Stimulated activated CD8-positive, alpha-beta memory T cell treated with anti-CD3 and anti-CD28 coated beads, Interleukin-2, amount 100 ng/mL, for 48 hours (primary cell): ENCODE results near the gene IMMP1L.
"Not testable (repeated sequence)": the region's sequence is repeated elsewhere in the genome, so short reads cannot be mapped to it uniquely, and the experiment has no call there.

Experiments
- DNase-seq, 2 donors: peaks; one replicate each; pipeline ENCODE4 v3.0.0-alpha.2; 2020; ENCODE audit warnings: low read depth in 2 of 2

IMMP1L gene, protein sequence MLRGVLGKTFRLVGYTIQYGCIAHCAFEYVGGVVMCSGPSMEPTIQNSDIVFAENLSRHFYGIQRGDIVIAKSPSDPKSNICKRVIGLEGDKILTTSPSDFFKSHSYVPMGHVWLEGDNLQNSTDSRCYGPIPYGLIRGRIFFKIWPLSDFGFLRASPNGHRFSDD

DNA sequence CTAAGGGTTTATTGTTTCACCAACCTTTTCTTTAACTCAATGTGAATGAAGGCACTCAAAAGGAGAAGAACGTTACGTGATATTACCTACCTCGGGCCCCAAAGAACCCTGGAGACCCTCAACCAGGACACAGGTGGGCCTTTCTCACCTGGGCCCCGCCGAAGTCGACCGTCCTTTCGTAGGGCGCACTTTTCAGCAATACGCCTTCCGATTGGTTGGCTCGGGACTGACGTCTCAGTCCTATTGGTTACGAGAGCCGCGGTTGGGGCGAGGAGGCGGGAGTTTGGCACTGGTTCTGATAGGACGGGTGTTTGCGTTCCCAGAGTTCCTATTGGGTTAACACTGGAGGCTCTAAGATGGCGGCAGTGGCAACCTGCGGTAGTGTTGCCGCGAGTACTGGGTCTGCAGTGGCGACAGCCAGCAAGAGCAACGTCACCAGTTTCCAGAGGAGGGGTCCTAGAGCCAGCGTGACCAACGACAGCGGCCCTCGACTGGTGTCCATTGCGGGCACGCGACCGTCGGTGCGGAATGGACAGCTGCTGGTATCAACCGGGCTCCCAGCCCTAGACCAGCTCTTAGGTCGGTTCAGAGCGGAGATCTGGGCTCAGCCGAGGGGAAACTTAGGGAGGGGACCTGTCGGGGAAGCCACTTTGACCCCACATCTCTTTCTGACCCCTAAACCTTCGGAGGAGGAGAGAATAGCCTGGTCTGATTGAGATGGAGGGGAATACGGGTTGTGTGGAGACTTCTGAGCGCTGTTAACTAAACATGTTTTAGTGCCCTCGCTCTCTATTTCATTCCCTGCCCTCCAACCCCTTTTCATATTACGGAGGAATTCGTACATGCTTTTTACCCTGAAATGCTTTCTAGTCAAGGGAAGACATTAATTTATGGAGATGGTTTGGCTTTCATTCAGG, at the start of gene IMMP1L, which contains the start of gene ELP4:
Gene IMMP1L (minus strand): TSS at position 194 of the 917 bp plus-strand sequence. CDS start 46,346 bp downstream, outside the sequence.
Gene ELP4 (plus strand): TSS at position 339 of the 917 bp plus-strand sequence. CDS start 18 bp downstream, at position 357.
- peak; percentile 78 to 91 for DNase-seq

DNA sequence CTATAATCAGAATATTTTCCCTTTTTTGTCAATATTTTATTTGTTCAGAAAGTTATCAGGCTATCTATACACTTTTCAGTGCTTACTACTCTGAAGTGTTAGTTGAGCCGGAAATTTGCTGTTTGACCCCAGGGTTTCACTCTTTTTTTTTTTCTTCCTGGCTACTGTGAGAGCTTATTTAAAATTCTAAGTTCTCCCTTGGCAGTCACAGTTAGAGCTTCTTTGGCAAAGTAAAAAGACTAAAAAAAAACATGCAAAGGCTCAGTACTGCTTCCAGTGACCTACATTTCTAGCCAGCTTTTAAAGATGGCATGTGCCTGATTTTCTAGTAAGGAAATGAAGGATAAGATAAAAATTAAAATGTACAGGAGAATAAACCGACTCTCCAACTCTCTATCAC, 48.6 kb upstream of the IMMP1L start:
- DNase-seq = no peak

DNA sequence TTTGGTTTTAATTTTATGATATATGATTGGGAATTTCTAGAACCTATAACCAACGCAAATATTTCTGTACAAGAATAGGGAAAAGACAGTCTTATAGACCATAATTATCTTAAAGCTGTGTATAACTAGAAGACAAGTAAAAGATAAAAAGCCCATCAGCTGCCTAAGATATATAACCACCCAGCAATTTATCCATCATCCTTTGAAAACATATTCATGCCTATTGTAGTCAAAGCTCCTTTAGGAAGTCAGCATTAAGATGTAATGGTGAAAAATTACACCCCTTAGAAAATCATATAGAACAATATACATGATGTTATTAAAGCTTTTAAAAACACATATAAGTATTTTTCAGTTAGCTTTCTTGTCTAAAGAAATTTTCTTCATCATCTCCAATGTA, 46.5 kb upstream of the IMMP1L start:
- DNase-seq = no peak

DNA sequence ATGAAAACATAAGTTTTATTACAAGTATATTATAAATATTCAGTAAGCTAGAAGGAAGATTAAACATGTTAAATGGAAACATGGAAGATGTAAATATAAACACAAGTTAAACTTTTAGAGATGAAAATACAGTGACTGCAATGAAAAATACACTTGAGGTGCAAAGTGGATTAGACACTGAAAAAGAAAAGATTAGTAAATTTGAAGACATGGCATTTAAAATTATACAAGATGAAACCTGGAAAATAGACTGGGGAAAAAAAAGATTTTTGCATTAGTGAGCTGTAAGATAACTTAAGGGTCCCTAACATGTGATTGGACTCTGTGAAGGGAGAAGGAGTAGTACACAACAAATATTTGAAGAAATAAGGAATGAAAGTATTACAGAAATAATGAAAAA, 33.4 kb upstream of the IMMP1L start:
- no peak for DNase-seq

DNA sequence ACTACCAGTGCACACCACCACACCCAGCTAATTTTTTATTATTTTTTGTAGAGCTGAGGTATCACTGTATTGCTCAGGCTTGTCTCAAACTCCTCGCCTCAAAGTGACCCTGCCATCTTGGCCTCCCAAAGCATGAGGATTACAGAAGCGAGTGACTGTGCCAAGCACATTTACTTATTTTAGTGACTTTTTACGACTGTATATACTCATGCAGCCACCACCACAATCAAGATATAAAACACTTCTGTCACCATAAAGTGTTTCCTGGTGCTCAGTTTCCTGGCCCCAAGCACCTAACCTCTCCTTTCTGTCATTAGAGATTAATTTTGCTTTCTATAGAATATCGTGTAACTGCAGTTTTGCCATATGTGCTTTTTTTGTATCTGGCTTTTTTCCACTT, 26.1 kb upstream of the IMMP1L start:
- DNase-seq = no peak

DNA sequence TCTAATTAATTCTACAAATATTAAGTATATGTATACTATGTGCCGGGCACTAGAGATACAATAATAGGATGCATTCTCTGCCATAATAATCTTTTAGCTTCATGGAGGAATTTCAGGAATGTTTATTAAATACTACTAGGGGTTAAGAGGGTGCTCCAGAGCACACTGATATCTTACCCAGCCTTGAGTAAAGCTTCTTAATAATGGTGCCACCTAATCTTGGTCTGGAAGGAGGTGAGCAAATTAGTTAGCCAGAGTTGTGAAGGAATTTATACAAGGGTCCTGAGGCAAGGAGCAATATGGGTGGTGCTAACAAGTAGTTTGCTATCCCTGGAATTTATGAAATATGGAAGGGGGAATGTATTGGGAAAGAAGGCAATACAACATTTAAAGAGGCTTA, 21.9 kb upstream of the IMMP1L start:
- no peak for DNase-seq

DNA sequence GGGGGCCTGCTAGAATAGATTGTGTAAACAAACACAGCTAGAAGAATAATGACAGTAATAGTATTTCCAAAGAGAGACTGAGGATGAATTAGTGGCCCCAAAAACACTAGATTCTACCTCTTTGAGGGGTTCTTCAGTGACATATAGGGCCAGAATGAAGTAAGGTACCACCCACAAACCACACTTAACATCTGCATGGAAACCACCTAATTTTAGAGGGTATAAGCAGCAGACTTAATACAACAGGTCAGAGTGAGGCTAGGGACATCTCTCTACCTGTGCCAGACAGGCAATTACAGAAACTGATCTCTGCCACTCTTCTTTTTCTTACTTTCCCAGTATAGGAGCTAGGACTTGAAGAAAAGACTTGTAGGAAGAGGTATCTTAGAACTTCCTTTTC, 20.3 kb upstream of the IMMP1L start:
- DNase-seq = no peak

DNA sequence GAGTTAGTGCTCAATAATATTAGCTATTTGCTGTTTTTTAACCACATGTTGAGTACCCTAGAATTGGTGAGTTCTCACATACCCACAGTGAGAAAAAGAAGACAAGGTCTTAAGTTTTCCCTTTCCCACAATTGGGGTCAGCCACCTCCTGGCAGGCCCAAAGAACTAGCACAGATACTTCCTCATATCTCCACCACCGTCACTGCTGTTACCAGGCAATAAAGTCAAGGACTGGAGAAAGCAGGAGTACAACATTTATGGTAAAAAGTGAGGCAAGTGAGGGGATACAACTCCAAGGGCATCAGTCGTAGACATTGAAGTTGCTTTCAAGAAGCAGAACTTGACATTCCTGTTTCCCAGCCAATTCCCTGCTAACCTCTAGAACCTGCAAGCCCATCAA, 19.8 kb upstream of the IMMP1L start:
- no peak for DNase-seq

DNA sequence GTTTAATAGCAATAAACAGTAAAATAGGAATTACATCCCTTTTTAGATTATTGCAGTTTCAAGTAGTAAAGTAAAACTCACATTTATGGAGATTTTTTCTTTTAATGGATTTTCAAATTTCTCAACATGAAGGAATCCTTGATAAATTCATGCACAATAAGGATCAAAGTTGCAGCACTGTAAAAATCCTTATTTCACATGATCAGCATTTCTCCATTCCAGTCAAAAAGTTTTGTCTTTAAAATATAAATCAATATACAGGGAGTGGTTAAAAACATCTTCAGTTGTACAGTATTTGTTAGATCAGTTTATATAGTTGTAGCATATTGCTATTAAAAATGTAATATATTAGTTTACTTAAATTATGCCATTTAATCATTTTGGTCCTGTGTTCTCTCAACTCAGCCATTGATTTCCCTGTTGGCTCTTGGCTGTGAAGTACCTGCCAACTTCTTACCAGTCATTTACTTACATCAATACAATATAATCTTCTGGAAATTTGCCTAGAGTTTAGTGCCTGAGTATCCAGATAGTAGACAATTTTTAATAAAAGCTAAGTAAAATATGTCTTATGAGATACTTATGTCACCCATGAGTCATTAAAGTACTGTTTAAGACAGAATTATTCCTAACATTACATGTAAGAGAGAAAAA, 12.2 kb upstream of the IMMP1L start:
- DNase-seq = no peak

DNA sequence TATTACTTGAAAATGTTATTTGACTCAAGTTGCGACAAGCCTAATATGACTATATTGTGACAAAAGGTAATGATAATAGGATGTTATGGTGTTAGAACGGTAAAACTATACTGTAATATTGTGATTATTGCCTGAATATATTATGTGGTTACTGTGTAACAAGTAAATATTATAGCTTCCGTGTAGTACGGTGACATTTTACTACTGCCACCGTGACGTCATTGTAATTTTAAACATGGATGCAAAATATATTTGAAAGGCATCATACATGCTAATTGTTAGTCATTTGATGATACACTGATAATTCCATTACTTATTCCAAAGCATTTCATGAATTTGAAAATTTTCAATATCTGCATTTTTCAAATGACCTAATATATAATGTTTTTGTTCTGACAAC, 2.7 kb upstream of the IMMP1L start:
- no peak for DNase-seq

DNA sequence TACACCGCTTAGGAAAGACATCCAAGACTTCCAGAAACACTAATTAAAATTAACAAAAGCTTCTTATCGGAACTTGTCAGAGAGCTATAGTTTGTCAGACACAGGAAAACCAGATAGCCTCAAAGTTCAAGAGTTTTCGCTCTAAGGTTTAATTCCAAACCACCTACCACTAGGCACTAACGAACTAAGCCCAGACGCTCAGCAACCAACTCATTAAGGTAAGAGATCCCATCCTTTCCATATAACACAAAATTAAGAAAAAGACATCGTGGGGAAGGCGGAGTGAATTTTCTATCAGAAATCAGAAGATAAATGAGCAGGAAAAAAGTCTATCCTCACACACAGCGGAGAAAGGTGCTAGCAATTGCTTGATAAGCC, 382 bp downstream of the IMMP1L start:
- DNase-seq = no peak

DNA sequence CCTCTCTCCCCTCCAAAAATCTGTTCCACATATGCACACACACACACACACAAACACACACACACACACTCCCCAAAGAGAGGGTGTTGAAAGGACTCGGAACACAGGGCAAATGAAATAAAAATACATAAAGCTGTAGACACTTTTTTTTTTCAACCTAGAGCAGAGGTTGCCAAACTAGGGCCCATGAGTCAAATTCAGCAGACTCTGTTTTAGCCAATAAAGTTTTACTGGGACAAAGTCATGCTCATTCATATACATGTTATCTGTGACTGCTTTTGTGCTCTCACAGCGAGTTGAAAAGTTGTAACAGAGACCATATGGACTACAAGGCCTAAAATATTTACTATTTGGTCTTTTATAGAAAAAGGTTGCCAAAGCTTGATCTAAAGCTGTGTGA, 8.9 kb downstream of the IMMP1L start:
- DNase-seq = no peak

DNA sequence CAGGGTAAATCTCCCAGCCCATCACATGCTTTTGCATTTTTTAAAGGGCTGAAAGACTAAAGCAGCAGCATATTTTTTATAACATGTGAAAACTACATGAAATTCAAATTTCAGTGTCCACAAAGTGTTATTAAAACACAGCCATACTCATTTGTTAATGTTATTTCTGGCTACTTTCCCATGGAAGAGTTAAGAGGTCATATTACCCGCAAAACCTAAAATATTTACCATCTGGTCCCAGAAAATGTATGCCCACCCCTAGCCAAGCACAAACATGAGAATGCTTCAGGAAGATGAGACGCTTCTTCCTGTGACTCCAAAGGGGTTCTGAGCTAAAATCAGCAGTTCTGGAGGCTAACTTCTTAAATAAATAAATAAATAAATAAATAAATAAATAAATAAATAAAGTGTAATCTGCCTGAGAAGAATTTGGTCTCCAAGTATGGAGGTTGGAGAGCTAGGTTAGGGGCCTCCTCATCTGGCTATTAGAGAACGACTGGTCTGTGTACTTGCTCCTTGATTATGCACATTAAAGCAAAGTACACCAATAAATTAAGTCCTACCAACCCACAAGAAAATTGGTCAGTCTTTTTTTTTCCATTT, 9.7 kb downstream of the IMMP1L start:
- DNase-seq = no peak

DNA sequence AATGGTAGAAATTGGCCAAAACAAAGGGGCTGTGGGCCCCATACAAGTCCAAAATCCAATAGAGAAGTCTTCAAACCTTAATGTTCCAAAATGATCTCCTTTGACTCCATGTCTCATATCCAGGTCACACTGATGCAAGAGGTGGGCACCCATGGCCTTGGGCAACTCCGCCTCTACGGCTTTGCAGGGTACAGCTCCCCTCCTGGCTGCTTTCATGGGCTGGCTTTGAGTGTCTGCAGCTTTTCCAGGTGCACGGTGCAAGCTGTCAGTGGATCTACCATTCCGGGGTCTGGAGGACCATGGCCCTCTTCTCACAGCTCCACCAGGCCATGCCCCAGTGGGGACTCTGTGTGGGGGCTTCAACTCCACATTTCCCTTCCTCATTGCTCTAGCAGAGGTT, 15.7 kb downstream of the IMMP1L start:
- not testable (repeated sequence) for DNase-seq

DNA sequence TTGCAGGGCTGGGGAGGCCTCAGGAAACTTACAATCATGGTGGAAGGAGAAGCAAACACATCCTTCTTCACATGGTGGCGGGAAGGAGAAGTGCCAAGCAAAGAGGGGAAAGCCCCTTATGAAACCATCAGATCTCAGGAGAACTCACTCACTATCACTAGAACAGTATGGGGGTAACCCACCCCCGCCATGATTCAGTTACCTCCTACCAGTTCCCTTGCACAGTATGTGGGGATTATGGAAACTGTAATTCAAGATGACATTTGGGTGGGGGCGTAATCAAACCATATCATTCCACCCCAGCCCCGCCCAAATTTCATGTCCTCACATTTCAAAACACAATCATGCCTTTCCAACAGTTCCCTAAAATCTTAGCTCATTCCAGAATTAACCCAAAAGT, 16.2 kb downstream of the IMMP1L start:
- DNase-seq = no peak

DNA sequence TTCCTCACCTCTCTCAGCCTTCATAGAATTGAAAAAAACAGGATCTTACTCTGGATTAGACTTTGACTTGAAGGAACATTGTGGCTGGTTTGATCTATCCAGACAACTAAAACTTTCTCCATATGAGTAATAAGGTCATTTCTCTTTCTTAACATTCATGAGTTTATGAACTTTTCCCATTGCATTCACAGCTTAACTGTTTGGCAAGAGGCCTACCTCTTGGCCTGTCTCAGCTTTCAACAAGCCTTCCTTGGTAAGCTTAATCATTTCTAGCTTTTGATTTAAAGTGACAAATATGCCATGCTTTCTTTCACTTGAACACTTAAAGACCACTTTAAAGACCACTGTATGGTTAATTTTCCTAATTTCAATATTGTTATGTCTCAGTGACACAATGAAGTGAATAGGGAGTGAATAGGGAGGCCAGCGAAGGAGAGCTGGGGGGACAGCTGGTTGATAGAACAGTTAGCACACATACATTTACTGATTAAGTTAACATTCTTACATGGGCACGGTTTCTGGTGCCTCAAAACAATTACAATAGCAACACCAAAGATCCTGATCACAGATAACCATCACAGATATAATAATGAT, 17.0 kb downstream of the IMMP1L start:
- DNase-seq = no peak

DNA sequence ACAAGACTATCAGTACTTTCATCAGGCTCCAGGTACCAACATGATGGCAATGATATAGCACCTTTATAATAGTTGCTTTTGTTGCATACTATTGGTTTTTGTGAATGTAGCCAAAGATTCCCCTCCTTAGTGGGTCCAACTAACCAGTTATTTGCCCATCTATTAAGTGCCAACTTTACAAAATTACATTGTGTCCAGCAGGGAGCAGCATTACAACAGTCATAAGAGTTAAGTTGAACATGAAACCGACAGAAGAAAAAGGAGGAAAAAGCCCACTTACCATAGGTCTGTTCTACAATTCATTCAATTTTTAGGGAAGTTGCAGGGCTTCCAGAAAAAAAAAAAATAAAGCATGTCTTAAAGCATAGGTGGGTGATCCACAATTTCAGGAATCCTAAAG, 21.6 kb downstream of the IMMP1L start:
- no peak for DNase-seq

DNA sequence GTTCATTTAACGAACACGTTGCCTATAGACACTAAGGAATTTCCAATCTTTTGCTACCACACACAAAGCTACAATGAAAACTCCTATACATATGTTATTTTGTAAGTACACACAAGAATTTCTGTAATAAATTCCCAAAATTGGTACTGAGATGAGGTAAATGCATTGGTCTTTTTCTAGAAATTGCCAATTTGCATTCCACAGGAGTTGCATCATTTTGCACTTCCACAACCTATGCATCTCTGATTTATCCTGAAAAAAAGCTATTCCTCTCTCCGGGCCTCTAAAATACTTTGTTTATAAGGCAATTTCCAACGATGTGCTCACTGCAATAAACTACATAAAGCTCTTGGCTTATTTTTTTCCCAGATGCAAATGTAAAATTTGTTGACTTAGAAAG, 24.9 kb downstream of the IMMP1L start:
- DNase-seq = no peak

DNA sequence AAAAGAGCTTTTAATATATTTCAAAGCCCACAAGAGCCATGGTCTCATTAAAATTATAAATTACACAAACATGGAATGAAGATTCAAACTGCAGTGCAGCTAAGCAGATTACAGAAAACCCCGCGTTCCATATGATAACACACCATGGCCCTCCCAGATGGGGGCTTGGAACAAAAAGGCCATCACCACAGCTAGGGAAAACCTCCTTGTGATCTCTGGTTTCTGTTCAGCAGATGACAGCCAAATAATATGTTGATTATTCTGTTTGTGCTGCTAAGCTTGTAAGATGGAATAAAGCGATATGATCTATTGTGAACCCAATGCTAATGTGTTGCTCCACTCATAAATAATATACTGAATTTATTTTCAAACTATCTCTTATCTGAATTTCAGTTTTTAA, 28.5 kb downstream of the IMMP1L start:
- DNase-seq = no peak

DNA sequence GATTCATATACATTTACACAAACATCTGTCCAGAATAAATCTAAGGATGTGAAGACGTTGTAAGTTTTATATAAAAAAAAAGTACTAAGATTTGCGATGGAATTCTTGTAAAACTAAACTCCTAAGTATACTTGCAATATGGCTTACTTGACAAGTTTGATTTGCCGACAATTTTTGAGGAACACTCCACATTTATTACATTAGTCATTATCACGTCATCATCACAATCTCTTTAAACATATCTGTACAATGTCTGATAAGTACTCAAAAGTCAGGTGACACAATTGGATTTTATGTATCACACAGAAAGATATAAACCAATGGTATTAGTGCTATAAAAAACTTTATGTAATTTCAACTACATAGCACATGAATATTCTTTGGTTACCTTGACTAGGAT, 30.4 kb downstream of the IMMP1L start:
- no peak for DNase-seq

DNA sequence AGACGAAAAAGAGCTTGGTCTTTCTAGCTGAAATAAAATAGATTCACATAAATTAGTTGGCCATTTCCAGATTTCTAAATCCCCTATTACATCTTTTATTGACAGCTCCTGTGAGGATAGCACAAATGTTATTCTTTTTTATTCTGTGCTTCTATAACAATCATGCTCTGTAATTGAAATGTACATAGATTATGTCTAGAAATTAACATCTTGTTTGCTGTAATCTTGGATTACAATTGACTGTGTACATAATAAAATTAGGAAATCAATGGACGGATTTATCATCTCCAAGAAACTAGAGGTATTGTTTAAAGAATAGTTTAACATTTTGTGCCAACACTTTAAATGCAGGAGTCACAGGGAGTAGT, 31.2 kb downstream of the IMMP1L start:
- DNase-seq = no peak
